Activated CD4-positive, alpha-beta T cell treated with anti-CD3 and anti-CD28 coated beads, Interleukin-2, amount 50 U/mL, for 4 hours (primary cell): Measurements from ENCODE around the gene ARHGAP31.
"Not testable (repeated sequence)": the region's sequence is repeated elsewhere in the genome, so short reads cannot be mapped to it uniquely, and the experiment has no call there.

Source experiments
- DNase-seq, 2 experiments: peaks; one replicate each; pipeline ENCODE4 v3.0.0-alpha.2; 2020

Gene ARHGAP31

DNA sequence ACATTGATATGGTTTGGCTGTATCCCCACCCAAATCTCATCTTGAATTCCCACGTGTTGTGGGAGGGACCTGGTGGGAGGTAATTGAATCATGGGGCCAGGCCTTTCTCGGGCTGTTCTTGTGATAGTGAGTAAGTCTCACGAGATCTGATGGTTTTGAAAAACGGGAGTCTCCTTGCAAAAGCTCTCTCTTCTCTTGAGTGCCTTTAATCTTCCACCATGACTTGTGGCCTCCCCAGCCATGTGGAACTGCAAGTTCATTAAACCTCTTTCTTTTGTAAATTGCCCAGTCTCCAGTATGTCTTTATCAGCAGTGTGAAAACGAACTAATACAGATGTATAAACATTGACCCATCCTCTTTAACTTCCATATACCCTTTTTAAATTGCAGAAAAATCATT, 26.6 kb downstream of the ARHGAP31 start:
- not testable (repeated sequence) for DNase-seq

DNA sequence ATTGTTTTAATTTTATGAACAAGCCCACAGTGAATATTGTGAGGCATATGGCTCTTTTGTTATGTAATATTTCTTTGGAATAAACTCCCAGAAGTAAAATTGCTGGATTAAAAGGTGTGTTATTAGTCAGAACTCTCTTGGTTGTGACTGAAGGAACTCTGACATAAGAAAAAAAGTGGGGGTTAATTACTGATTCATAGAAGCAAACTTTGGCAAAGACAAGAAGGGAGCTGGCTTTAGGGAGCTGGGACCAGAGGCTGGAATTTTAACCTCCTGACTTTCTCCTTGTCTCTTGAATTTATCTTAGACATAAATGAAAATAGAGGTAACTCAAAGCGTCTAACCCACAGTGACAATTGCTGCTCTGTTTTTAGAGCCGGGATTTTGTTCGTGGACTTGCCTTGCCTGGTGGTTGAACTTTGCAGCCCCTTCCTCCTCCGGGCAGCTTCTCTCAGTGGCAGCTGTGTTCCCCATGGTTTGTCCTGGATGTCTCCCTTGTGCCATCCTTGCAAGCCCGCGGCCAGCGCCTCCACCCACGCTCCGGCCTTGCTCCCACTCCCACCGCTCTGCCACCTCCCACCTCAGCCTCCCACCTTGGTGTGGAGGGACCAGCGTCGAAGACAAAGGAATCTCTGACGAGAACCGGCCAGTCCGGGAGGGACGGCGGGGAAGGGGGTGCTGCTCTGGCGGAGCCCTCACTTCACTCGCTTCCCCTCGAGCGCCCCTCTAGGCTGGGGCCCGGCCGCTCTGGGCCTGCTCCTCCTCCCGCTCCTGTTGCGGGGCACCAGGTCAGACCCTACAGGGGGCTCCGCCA, 28.0 kb downstream of the ARHGAP31 start:
- DNase-seq = no peak

DNA sequence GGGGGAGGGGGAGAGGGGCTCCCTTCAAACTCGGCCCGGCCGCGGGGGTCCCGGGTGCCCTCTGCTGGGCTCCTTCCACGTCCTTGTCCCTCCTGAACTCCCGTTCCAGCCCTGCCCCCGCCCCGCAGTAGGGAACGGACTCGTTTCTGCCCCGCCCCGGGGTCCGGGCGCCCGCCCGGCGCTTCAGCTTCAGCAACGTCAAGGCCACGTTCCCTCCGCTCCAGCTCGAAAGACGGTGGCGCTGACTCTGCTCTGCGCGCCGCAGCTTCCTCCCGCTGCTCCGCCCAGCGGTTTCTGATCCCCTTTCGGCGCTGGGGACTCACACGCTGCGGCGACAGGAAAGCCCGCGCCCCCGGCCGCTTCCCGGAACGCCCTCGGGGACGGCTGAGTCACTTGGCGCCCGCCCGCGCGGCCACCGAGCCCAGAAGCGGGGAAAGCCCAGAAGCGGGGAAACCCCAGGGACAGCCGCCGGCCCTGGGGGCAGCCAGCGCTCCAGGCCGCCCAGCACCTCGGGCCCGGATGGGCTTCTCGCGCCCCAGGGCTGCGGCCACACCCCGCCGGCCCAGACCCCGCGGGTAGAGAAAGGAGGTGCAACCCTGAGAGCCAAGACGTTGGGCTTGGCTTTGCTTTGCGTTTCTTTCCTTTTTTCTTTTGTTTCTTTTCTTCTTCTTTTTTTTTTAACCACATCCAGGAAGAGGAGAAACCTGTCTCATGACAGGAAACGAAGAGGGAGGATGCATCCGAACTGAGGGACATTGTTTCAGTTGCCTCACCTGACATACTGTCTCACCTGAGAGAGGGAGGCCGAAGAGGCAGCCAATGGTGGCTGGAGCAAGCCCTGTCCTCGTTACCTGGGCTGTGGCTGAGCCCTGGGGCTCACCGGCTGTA, 28.9 kb downstream of the ARHGAP31 start:
- DNase-seq = peak; percentile 93 to 95

DNA sequence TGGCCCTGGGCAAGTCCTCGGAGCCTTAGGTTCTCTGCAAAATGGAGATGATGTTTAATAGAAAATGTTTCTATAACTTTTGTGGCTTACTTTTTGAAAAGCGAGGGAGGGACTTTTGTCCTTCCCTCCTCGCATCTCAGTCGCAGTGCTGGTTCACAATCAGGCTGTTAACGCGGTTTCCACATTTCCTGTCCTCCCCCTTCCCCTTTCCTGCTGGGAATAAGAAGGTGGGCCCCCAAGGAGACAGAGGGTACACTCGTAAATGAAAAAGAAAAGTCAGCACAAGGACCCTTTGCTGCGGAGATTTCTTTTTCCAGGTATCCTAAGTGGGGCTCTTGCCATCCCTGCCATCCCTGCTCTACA, 29.5 kb downstream of the ARHGAP31 start:
- no peak for DNase-seq

DNA sequence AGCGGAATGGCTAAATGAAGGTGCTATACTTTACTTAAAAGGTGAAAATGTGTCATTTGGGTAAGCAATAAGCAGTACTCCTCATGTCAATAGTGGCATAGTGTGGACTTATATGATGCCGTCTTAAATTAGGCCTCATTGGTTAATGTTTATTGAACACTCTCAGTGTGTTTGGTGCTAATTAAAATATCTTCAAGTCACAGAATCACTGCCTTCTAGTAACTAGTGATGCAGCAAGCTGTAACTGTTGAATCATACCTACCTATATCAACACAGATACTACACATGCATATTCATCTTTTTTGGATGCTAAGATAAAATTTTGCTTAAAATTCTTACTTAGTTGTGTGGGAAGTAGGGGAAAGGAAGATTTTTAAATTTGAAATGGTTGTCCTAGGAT, 30.7 kb downstream of the ARHGAP31 start:
- no peak for DNase-seq

DNA sequence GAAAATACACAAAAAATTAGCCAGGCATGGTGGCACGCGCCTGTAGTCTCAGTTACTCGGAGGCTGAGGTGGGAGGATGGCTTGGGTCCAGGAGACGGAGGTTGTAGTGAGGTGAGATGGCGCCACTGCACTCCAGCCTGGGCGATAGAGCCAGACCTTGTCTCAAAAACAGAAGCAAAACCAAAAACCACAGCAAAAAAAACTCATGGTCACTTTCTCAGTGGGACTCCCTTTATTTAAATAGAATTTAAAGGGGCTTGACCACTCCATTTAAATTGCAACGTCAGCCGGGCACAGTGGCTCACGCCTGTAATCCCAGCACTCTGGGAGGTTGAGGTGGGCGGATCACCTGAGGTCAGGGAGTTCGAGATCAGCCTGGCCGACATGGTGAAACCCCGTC, 32.8 kb downstream of the ARHGAP31 start:
- no peak for DNase-seq

DNA sequence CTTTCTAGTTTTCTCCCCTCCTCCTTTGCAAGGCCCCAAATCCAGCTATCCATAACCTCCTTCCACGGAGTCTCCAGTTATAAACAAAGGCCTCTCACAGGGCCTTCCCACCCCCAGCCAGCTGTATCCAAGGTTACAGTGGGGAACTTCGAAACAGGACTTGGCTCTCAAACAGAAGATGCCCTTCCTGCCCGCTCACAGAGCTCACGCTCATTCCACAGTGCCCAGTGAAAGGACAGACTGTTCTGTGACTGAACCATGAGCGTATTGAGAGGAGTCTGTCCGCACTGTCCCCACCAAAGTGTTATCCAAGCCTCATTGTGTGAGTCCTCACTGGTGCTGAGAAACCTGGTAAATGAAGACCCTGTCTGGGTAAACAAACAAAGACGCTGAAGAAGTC, 35.4 kb downstream of the ARHGAP31 start:
- DNase-seq = no peak

DNA sequence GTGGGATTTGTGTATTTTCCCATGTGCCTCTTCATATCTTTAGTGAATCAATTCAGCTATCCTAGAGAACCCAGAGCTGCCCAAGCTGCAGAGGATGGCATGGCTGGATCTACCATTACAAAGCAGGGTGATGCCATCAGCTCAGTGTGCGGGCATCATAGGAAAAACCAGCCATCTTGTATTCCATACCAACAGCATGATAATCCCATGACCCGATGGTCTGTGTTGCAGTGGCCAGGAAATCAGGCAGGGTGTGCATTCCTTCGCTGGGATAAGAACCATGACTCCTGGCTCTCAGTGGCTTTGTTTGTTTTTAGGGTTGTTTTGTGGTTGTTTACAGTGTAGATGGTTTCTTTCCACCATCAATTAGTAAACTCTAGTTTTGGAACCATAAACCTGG, 36.0 kb downstream of the ARHGAP31 start:
- no peak for DNase-seq

DNA sequence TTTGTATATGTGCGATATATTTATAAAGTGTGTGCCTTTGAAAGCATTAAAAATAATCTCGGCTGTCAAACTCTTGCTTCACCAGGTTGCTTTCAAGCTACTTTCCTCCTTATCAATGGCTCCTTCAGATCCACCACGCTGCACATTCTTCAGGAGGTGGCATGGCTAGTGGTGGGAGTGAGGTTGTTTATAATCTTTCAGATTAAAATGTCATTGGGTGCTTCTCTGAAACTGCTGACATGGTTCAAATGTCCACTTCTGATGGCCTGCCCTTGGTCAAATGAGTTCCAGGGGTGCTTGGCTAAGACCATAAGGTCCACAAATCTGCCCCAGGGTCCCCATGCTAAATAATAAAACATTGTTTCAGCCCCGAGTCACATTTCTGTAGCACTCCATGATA, 36.7 kb downstream of the ARHGAP31 start:
- no peak for DNase-seq

DNA sequence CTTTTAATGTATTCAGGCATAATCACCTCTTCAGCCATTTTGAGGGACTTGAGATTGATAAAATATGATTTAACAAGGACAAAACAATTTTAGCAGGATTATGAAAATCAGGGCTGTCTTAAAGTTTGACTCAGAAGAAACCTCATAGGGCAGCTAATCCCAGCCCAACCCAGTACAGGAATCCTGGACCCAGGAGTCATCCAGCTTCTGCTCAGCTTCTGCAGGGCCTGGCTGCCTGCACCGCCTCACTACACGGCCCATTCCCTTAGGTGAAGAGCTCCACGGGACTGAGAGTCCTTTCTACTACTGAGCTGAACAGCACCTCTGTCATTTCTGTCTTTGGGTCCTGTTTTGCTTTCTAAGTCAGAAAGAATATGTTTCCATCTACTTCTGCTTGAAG, 37.5 kb downstream of the ARHGAP31 start:
- DNase-seq = no peak

DNA sequence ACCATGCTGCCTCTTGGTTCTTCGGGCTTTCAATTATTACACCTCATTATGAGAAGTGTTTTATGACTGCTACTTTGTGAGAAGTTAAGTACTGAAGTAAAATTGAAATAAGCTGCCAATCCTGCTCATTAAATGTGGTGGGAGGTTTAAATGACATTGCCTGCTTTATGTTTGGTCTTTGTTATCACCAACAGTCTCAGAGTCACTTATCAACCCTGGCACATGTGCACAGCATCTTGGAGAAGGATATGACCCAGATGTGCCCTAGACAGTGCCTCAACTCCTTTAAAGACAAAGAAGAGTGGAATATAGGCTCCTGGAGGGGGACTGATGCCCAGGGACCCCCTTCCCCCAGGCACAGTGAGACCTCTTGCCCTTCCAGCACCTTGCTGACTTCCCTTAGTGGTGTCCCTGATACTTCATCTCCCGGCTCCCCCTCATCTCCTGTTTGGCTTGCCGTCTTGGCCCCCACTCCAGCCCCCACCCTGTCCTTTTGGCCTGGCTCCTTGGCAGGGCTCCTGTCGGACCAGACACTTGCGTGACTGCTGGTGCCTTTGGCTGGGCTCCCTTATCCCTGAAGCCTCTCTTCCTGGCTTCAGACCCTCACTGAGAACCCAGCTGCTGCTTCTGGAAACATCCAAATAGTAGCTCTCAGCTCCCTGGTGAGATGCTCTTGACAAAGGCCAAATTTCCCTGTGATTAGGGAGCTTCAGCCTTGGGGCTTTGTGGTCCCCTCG, 39.8 kb downstream of the ARHGAP31 start:
- DNase-seq = no peak

DNA sequence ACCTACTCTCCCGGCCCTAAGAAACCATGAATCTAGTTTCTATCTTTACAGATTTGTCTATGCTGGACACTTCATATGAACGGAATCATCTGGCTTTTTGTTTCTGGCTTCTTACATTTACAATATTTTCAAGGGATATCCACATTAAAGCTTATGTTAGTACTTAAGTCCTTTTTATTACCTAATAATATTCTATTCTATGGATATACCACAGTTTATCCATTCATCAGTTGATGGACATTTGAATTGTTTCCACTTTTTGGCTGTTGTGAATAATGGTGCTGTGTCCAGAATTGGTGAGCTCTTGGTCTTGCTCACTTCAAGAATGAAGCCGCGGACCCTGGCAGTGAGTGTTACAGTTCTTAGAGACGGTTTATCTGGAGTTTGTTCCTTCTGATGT, 42.6 kb downstream of the ARHGAP31 start:
- DNase-seq = no peak

DNA sequence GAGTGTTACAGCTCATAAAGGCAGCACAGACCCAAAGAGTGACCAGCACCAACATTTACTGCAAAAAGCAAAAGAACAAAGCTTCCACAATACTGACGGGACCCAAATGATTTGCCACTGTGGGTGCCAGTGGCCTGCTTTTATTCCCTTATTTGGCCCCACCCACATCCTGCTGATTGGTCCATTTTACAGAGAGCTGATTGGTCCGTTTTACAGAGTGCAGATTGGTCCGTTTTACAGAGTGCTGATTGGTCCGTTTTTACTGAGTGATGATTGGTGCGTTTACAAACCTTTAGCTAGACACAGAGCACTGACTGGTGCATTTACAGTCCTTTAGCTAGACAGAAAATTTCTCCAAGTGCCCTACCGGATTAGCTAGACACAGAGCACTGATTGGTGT, 43.2 kb downstream of the ARHGAP31 start:
- not testable (repeated sequence) for DNase-seq

DNA sequence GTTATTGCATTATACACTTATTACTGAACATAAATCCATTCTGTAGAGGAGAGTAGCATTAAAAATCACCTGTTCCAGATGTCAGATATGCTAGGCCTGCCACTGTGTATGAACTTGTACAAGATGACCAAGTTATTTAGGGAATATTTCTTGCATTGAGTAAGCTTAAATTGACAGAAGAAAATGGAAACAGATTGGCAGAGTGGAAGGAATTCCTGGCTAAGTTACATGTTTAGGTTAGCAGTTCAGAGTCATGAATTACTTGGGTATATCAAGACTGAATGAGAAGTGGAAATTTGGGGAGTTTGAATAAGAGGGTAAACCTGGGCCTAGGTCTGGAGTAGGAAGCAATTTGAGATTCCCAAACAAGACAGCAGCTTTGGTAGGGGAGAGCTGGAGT, 44.6 kb downstream of the ARHGAP31 start:
- DNase-seq = no peak

DNA sequence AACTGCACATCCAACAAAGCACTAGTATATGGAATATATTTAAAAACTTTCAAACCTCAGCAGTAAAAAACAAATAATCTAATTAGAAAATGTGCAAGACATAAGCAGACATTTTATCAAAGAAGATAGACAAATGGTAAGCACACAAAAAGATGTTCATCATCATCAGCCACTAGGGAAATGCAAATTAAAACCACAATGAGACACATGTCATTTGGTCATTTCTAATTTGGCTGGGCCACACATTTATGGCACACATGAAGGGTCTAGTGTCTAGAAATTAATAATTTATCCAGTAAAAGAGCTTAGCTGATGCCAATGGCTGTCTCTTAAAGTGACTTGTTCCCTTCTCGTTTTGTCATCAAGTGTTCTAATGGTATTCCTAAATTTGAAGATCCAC, 45.8 kb downstream of the ARHGAP31 start:
- no peak for DNase-seq

DNA sequence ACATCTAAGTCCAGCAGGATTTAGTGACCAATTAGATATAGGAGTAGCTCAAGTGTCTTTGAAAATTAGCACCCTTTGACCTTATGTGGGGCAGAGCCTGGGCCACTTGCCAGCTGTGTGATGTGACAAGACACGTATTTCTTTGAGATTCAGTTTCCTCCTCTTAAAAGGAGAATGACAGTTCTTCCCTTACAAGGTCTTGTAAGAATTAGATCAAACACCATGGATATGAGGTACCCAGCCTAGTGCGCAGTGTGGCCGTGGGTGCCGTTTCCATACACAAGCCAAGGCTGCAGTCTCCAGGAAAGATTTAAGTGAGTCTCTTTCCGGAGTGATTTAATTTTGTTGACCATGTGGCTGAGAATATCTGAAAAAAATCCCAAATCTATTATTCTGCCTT, 46.3 kb downstream of the ARHGAP31 start:
- DNase-seq = no peak

DNA sequence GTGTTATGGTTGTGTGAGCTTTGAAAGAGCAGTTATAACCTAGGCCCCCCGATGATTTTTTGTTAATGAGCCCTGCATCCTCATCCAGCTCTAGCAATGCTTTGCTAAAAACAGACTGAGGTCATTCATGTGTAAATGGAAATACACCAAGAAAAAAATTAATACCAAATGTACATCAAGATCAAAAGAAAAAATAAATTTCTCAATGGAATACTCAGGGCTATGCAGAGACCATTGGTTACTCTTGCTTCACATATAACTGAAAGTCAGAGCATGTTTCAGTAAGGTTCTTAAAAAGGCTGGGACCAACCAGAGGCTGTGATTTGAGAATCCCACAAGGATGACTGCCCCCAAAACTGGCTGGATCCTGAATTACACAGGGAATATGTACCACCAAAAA, 48.0 kb downstream of the ARHGAP31 start:
- no peak for DNase-seq

DNA sequence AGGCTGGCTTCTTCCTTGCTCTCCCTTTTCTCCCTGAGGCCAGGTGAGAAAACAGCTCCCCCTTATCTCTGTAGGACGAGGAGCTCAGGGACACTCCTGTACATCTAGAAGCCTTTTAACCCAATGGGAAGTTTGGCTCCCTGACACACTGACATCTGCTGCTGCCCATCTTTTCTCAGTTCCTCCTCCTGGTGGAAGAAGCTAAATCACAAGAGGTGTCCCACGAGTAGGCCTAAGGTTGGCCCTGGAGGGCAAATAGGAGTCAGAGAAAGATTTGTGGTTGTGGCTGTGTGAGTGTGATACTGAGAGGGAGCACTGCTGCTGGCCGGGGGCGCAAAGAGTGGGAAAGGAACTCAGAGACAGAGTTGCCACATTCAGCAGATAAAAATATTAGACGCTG, 49.5 kb downstream of the ARHGAP31 start:
- no peak for DNase-seq

DNA sequence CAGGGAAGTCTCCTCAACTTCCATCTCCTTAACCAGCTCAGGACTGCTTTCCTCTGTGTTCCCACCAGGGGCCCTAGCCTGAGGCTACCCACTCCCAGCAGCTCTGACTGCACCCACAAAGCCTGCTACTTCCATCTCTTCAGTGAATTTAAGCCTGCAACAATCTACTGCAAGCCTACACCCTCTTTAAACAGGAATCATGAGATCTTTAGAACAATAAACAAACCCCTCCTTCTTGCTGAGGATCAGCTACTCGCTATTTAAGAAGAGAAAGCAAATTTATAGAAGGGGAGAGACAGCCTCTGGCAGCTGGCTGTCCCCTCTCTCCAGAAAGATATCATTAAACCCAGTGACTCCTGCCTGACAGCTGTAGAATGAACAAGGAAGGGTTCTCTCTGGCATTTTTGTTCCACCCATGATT, 51.9 kb downstream of the ARHGAP31 start:
- no peak for DNase-seq

DNA sequence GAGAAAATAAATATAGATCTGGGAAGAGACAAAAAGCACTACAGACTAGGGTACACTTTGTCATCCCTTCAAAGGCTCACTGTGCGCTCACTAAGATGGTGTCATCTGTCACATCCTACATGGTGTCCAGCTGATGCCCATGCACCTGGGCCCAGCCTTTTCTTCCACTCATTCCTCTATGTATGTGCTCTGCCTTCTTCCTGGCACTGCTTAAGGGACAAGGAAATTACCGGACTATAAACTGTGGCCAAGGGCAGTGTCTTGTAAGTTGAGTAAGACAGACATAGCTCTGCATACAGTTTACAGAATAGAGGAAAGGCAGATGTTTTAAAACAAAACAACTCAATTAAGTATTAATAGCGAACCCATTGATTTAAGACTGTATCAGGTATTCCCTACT, 52.9 kb downstream of the ARHGAP31 start:
- DNase-seq = no peak

DNA sequence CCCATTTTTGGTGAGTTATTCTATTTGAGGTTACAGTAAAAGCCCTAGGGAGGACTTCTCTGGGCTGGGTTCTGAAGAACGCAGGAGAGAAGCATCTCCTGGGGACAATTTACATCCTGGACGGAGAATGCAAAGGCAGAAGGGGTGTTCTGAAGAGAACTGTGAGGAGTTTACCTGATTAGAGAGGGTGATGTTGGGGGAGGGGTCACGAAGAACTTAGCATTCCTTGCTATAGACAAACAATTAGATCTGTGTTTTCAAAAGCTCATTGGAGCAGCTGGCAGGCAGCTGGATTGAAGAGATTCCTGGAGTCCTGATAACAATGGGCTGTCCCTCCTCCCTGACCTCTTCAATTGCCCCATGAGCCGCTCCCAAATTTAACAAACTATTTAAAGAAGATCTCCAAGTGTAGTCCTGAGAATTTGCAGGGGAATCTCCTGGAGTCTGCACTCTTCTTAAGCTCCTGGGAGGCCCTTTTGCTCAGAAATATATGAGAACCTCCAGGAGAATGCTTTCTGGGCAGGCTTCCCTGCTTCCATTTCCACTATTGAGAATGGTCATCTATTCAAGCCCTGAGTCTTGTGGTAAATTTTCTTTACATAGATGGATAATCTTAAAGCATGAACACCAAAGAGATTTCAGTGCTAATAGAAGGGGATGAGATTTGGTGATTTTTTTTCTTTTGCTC, 55.3 kb downstream of the ARHGAP31 start:
- DNase-seq = no peak

DNA sequence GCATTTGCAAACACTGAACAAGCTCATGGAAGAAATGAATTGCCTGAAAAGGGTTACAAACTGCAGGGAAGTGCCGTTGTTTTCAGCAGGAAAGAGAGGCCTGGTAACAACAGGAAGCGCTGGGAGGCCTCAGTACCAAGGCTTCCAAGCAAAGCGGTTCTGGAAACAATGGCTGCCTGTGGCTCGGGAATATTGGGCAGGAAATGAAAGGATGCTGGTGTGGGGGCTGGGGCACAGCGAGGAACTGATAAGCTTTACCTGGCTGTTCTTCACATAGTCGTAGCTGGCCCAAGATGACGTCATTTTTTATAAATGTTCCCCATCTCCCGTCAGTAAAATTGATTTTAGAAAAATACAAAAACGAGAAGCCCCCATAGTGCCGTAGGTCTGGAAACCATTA, 55.9 kb downstream of the ARHGAP31 start:
- no peak for DNase-seq

DNA sequence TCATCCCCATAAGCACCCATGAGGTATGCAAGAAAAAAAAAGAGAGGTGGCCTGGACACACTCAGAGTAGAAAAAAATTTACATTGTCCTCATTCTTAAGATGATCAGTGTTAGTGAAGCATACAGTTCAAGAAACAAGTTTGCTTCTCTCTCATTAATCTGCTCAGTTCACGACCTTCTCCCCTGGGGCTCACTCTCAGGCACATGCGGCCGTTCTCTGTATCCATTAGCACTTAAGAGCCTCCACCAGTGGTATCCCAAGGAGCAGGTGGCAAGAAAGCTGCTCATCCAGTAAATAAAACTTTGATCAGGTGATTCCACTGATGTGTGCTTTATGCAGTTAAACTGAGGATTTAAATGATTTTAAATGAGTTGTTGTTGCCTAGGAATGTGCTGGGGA, 57.4 kb downstream of the ARHGAP31 start:
- no peak for DNase-seq
